Measurements from ENCODE around the gene SLC39A13.

Gene SLC39A13

DNA sequence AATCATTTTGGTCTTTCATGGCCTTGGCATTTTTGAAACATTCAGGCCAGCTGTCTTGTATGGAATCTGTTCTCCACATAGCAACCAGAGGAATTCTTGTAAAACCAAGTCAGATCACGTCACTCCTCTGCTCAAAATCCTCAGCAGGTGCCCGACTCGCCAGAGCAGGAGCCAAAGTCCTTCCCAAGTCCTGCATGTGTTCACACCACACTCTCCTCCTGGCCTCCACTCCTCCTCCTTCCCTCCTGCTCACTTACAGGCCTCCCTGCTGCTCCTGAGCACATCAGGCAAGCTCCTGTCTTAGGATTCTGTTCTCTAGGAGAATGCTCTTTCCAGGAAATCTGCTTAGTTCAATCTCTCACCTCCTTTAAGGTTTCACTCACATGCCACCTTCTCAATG lies 24.8 kb downstream of the SLC39A13 start:
- DNase-seq = no peak

DNA sequence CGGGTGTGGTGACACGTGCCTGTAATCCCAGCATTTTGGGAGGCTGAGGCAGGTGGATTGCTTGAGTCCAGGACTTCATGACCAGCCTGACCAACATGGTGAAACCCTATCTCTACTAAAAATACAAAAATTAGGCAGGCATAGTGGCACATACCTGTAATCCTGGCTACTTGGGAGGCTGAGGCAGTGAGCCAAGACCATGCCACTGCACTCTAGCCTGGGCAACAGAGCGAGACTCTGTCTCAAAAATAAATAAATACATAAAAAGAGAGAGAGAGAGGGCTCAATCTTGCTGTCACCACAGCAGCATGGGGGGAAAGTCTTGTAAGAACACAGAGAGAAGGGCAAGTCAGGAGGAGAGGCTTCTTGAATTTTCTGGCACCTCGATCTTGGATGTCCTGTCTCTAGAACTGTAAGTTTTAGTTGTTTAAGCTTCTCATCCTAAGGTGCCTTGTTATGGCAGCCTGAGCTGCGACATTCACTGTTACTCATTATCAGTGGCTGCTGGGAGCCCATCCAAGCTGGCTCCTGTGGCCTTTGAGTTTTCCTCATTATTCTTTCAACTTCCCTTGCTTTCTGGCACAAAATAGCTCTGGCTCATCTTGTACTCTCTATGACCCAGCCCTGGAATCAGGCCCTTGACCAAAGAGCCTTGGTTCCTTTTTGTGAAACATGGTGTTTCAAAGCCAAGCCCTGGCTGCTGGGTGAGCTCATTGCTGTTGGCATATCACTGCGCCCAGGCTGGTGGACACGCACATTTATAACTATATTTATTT lies 25.8 kb downstream of the SLC39A13 start:
- no peak for DNase-seq

DNA sequence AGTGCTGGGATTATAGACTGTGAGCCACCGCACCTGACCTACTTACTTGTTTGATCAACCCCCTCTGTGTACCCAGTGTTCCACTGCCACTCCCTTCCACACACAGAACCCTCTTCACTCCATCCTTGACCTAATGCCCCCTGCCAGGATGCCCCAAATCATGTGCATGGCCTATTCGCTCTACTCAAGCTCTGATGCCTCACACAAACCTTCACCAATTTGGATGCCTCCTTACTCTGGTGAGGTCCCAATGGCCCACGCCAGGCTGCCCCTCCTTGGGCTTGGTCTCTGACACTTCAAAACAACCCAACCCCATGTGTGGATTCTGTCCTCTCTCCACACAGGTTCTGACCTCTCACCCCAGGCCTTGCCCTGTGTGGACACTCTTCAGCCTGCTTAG lies 27.3 kb downstream of the SLC39A13 start:
- DNase-seq = no peak

DNA sequence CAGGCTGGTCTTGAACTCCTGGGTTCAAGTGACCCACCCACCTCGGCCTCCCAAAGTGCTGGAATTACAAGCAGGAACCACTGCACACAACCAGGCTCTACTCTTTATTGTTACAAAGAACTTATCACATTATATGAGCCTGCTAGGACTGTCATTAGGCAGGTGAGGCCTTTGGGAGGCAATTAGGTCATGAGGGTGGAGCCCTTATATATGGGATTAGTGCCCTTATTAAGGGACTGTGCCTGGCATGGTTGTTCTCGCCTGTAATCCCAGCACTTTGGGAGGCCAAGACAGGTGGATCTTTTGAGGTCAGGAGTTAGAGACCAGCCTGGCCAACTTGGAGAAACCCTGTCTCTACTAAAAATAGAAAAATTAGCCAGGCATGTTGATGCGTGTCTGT lies 28.3 kb downstream of the SLC39A13 start:
- no peak for DNase-seq

DNA sequence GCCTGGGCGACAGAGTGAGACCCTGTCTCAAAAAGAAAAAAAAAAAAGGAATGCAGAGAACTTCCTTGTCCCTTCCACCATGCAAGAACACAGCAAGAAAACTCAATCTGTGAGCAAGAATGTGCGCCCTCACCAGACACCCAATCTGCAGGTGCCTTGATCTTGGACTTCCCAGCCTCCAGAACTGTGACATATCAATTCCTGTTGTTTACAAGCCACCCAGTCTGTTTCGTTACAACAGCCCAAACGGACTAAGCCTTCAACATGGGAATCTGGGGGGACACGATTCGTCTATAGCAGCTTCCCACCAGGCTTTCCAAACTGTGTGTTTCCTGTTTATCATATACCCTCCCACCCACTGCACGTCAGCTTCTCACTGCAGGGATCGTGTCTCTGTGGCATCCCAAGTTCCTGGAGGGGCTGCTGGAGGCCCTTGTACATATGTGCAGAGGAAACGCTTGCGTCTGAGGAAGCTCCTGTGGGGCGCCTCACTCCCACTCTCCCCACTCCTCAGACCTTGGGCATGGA lies 28.9 kb downstream of the SLC39A13 start:
- DNase-seq = no peak

DNA sequence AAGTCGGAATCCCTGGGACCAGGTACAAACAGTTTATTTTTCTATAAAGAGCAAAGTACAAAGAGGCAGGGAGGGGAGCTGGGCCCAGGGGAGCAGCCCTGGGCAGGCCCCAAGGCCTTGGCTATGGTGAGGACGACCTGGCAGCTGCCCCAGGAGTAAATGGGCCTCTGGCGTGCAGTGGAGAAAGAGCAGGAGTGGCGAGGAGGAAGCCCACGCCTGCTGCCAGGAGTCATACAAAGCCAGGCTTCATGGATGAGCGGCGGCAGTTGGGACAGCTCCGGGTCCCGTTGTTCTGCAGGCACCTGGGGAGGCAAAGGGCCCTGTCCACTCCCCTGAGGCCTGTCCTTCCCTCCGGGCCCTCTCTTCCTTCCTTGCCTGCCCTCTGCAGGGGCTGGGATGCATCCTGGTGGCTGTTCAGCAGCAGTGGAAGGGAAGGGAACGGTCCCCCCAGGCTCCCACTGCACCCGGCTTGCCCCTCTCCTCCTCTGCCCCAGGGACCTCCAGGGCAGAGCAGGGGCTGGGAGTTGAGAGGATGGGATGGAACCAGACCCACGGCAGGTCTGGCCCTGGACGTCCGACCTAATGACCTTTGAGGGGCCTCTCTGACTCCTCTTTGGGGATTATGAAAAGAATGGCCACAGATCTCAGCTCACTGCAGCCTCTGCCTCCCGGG lies 29.5 kb downstream of the SLC39A13 start:
- no peak for DNase-seq

DNA sequence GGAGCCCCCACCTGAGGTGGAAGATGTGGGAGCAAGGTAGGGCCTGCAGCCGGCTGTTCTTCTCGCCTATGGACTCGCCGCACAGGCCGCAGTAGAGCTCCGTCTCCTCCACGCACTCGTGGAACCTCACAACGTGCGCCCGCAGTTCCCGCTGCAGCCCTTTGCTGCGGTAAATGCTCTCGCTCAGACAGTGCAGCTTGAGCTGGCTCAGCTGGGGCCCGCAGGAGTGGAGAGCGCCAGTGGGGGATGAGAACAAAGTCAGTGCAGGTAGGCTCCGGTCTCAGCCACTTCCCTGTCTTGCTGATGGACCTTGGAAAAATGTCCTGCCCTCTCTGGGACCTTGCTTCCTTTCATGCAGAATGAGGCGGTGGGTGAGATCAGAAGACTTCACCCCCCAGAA lies 30.3 kb downstream of the SLC39A13 start:
- DNase-seq = no peak

DNA sequence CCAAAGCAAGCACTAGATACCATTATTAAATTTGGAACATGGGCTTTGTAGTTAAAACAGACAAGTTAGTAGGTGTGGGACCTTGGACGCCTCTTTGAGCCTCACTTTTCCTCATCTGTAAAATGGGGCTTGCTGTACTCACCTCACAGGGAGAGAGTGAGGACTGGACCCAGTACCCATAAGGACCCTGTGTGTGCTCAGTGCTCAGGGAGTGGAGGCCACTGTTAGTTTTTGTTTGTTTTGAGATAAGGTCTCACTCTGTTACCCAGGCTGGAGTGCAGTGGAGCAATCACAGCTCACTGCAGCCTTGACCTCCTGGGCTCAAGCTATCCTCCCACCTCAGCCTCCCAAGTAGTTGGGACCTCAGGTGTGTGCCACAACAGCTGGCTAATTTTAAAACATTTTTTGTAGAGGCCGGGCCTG lies 31.7 kb downstream of the SLC39A13 start:
- DNase-seq = no peak

DNA sequence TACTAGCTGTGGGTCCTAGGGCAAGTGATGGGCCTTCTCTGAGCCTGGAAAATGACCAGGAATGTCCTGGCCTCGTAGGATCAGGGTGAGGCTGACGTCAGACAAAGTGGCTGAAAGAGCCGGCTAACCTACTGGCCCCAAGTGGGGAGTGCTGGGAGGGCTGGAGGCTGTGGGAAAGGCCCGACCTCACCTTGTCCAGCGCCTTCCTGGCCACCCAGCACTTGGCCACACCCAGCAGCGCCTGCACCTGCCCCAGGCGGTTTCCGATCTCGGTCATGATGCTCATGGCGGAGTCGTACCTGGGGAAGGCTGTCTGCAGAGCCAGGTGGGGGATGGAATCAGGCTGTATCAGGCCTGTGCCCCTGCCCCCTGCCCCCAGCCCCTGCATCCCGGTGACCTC lies 33.0 kb downstream of the SLC39A13 start:
- DNase-seq = no peak

DNA sequence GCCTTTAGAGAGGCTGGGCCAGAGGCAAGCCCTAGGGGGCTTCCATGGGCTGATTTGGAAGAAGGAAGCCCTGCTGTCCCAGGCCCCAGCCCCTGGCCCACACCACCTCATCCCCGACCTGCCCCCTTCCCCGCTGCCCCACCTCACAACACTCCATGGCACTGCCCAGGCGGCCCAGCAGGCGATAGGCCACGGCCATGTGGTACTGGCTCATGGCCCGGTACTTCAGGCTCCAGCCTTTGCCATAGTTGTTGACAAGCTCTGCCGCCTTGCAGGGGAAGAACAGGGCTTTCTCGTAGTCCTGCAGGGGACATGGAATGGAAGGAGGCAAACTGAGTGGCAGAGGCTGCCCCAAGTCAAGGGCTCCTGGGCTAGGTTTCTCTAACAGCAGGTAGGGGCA lies 34.1 kb downstream of the SLC39A13 start:
- no peak for DNase-seq

DNA sequence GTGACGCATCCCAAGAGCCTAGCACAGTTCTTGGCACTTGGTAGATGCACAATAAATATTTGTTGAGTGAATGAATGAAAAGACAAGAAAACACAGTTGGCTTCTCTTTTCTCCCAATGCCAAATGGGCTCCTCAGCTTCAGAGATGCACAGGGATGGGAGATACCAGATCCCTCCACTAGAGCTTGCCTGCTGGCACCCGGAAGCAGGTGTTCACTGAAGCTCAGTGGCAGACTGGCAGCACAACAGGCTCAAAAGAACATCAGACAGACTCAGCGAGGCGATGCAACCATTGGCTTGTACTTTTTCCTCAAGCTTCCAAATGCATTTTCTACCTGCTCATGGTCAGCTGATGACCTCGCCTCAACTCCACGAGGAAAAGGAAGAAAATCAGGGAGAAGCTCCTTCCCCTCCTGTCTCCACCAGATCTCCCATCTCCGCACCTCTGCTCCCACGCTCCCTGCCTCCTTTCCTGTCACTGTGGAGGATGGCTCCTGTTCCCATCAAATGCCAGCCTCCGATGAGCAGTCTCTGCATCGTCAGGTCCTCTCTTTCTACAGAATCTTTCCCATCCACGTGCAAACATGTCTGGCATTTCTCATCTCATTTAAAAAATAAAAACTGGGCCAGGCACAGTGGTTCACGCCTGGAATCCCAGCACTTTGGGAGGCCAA lies 34.8 kb downstream of the SLC39A13 start:
- no peak for DNase-seq

DNA sequence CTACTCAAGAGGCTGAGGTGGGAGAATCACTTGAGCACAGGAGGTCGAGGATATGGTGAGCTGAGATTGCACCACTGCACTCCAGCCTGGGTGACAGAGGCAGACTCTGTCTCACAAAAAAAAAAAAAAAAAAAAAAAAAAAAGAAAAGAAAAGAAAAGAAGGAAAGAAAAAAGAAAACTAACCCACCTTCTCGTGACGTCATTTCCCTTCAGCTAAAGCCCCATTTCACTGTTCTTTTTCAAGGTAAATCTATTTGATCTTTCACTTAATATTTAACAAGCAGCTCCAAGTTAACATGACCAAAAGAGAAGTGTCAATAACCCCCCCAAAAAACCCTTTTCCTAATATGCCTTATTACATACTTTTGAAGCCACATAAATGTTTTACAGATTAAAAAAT lies 35.4 kb downstream of the SLC39A13 start:
- no peak for DNase-seq

DNA sequence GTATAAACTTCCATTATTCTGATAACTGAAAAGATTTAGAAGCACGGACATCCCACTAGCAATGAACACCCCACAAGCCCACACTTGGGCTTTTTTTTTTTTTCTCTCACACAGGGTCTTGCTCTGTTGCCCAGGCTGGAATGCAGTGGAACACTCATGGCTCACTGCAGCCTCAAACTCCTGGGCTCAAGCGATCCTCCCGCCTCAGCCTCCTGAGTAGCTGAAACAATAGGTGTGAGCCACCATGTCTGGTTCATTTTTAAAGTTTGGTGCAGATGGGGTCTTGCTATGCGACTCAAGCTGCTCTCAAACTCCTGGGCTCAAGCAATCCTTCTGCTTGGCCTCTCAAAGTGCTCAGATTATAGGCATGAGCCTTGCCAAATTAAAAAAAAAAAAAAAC lies 37.5 kb downstream of the SLC39A13 start:
- no peak for DNase-seq

DNA sequence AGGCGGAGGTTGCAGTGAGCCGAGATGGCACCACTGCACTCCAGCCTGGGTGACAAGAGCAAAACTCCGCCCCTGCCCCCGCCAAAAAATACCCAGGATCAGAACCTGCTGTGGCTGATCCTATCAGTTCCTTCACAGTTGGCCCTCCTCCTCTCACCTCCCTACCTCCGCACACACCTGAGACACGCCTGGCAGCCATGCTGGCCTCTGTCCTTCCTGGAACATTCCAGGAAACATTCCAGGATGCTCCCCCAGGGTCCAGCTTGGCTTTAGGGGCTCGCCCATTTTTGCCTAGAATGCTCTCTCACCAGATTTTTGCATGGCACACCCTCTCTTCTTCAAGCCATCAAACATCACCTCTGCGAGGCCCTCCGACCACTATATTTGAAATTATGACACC lies 38.4 kb downstream of the SLC39A13 start:
- DNase-seq = no peak

DNA sequence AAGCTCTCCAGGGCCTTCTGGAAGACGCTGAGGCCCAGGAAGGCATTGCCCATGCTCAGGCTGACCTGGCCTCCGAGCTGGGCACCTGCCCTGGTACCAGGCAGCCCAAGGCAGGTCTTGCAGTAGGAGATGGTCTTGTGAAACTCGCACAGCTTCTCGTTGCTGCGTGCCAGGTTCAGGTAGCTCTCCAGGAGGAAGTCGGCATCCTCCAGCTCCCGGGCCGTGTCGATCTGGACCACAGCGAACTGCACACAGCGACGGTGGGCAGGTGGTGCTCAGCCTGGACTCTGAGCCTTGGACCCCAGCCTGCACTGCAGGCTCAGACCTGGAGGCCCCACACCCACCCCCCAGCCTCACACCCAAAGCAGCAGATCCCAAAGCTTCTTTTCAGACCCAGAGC lies 39.5 kb downstream of the SLC39A13 start:
- no peak for DNase-seq

DNA sequence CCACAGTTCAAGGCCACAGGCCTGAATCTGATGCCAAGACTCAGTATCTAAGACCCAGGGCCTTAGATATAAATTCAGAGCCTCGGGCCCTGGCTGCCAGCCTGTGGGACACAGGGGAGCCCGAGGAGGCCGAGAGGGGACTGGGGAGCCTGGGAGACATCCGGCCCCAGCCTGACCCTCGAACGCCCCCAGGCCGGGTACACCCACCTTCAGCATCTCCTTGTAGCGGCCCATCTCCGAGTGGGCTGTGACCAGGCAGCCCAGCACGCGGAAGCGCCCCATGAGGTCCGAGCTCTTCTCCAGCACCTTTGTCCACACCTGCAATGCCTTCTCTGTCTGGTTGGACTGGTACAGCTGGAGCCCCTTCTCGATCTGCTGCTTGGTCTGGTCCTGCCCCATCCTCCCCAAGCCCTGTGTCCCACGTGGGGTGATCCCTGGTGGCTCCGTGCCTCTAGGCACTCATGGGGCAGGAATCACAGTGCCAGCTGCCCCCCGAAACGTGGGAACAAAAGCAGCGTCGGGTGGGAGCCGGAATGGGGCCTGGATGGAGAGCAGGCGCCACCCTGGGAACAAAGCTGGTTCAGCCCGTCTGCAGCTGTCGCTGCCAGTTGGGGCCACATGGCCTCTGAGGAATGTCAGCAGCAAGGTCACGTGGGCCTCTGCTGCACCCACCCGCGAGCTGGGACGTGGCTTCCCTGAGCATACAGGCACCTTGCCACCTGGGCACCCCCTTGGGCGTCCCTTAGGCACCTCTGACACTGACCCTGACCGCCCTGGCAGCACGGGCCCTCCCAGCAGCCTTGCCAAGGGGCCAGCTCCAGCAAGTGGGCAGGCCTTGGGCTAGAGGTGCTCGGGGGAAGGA lies 40.4 kb downstream of the SLC39A13 start, which contains the start of gene RAPSN:
Gene RAPSN (minus strand): TSS at position 571 of the 862 bp plus-strand sequence. CDS start 172 bp downstream, at position 399.
- no peak for DNase-seq

DNA sequence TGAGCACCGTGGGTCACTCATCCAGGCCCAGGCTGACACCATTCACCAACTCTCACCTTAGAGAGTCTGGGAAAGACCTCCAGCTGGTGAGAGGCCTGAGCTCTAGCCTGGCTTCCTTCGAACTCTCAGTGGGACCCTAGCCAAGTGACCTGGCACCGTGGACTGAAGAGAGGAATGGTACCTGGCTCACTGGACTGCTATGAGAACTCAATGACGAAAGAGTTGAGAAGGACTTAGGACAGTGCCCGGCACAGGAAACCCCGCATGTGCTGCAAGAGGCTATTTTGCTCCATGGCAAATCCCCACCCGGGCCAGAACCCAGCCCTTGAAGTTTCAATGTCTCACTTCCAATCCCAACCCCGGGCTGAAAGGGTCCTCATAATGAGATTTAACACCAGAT lies 41.2 kb downstream of the SLC39A13 start:
- no peak for DNase-seq

DNA sequence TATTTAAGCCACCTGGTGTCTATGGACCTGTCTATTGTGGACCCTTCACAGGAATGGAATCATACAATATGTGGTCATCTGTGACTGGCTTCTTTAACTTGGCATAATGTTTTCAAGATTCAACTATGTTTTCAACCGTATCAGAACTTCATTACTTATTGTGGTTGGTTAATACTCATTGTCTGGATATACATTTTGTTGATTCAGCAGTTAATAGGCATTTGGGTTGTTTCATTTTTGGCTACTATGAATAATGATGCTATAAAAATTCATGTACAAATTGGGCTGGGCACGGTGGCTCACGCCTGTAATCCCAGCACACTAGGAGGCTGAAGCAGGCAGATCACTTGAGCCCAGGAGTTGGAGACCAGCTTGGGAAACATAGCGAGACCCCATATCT lies 43.0 kb downstream of the SLC39A13 start:
- no peak for DNase-seq

DNA sequence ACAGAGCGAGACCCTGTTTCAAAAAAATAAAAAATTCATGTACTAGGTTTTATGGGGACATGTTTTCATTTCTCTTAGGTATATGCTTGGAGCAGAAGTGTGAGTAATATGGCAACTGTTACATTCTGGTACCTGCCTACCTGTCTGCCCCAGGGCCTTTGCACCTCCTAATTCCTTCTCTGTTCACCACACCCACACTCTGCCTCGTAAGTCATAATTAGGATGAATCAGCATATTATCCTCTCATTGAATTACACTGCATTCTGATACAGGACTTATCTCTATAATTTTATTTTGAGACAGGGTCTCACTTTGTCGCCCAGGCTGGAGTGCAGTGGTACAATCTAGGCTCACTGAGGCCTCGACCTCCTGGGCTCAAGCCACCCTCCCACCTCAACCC lies 43.6 kb downstream of the SLC39A13 start:
- DNase-seq = no peak

DNA sequence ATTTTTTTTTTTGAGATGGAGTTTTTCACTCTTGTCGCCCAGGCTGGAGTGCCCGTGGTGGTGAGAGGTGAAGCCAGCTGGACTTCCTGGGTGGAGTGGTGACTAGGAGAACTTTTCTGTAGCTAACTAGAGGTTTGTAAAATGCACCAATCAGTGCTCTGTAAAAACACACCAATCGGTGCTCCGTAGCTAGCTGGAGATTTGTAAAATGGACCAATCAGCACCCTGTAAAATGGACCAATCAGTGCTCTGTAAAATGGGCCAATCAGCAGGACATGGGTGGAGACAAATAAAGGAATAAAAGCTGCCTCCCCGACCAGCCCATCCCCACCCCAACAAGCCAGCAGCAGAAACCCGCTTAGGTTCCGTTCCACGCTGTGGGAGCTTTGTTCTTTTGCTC lies 45.0 kb downstream of the SLC39A13 start:
- DNase-seq = peak; percentile 11

DNA sequence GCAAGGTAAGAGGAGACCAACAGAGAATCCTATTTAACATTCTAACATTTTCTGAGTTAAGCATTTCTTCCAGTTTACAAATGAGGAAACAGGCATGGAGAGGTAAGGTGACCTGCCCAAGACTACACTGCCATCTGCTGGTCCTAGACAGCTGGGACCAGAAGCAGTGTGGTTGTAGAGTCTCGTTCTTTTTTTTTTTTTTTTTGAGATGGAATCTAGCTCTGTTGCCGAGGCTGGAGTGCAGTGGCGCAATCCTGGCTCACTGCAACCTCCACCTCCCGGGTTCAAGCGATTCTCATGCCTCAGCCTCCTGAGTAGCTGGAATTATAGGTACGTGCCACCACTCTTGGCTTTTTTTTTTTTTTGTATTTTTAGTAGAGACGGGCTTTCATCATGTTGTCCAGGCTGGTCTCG lies 45.9 kb downstream of the SLC39A13 start:
- DNase-seq = peak; percentile 80

DNA sequence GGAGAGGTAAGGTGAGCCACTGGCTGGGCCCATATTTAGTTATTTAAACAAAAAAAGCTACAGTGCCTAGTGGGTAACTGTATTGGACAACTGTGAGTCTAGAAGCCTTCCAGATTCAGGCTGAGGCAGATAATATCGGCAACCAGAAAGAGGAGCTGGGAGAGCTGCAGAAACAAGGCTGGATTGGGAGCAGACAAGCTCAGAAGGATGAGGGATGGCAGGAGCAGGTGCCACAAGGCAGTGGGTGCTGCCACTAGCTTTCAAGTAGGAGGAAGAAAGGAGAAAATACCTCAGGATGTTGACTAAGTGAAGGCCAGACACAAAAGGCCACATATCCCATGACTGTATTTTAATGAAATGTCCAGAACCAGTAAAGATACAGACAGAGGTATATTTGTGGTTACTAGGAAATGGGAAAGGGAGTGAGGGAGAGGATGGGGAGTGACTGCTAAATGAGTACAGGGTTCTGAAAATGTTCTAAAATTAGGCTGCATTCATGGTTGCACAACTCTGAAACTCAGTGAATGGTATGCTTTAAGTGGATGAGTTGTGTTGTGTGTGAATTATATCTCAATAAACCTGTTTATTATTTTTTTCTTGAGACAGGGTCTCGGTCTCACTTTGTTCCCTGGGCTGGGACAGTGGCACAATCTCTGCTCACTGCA lies 52.3 kb downstream of the SLC39A13 start:
- no peak for DNase-seq

All from CD4-positive, alpha-beta T cell treated with Interleukin-10 for 1 hour (primary cell).